Measurements from ENCODE around the gene CD33.
A peak's percentile ranks its signal among the peaks of the same experiment; 100 is the strongest.

CD33 gene

DNA sequence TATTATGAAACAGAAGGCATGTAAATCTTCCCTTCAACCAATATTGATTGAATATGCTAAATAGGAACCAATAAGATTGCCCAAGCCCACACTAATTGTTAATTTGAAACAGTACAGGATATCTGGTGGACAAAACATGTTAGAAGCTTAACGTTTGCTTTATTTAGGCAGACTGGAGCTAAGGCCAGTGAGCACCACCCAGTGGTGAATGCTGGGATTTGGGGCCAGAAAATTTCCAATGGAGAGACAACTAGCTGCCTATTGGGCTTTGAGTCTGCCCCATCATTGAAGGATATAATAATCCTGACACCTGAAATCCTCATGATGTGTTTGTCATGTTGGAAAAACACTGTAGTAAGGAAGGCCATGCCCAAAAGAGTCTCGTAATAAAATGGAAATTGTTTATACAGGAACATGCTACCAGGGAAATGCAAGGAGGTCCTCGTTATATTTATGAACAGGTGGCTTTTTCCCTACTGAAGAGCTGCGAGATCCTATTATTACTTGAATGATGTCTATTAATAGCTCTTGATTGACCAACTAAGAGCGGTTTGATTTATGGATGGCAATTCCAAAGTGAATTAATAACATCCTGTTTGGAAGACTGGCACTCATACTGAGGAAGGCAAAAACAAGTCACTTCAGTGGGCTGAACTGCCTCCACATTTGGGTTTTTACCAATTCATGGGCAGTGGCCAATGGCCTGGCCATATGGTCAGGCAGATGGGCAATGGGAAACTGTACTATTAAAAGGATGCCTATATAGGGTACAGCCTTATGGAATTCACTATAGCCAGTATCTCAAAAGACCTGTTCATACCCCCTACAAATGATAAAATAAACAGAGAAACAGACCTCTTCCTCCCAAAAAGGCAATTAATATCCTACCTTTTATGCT lies 34.7 kb downstream of the CD33 start:
- DNase-seq: peak; percentile 65

DNA sequence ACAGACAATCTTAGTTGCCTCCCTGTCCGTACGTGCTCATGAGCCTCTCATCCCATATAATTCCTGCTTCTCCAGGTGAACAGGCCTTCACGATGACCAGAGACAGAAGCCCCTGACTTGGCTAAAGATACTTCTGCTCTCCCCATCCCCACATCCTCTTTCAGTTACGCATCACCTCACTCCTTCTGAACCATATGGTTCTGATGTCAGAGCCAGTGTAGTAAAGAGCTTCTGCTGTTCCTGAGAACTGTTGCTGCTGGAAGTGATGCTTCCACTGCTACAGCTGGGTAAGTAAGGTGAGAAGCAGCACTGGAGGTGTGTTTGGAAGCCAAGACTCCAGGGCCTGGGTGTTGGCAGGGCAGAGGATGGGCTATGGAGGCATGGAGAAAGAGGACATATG lies 38.9 kb downstream of the CD33 start:
- no peak for DNase-seq

DNA sequence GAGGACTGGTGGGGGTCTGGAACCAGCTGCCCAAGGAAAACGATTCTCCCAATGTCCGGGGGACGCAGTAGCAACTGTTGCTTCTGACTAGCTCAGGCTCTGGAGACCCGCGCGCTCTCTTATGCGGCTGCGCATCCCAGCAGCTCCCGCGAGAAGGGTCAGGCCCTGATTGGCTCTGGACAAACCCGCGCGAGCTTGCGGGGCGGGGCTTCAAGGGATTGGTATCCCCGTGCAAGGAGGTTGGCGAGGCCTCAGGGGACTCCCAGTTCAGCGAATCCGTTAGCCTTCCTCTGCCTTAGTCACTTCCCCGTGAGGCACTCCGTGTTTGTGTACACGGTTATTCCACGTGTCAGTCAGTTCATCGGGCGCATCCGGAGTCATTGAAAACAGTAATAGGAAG lies 46.2 kb downstream of the CD33 start:
- no peak for DNase-seq

DNA sequence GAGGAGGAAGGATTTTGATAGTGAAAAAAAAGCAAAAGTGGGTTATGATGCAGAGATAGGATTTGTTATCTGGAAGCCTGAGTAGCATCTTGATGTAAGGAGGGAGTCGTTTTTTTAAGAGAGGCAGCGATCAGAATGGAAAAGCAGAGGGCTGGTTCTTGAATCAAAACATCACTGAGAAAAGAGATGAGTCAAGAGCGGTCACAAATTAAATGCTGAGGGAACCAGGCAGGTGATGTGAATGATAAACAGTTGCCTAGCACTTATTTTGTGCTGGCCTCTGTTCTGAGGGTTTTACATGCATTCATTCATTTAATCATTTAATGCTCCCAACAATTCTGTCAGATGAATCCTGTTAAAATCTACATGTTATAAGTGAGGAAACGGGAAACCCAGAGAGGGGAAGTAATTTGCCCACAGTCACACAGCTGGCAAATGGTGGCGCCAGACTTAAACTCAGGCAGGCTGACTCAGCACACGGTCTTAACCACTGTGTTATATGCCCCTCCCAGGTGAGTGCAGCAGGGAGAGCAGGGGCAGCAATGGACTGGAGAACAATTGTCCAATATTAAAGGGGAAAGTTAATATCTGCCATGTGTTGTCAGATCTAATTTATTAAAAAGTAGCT lies 47.4 kb downstream of the CD33 start:
- peak; percentile 13 for DNase-seq

DNA sequence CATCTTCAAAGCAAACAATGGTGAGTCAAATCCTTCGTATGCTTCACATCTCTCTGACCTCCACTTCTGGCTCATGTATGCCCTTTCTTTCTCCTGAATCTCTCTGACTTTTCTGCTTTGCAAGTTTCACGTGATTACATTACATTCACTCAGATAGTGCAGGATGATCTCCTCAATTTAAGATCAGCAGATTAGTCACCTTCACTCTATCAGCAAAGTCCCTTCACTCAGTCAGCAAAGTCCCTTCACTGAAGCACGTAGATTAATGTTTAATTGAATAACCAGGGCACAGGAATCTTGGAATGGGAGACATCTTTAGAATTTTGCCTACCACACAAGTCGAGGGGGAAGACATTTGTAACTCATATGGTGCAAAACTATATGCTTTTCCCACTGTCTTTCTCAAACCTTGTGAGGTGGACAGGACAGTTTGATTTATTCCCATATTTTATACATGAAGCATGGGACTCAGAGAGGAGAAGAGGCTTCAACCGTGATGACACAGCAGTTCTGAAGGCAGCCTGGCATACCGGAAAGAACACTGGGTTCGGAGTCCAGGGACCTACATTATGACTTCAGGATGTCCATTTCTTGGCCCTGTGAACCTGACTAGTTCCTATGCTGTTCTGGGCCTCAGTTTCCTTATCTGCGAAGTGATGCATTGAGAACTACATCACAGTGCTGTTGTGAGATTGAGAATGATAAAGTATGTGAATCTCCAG lies 49.3 kb downstream of the CD33 start:
- no peak for DNase-seq

DNA sequence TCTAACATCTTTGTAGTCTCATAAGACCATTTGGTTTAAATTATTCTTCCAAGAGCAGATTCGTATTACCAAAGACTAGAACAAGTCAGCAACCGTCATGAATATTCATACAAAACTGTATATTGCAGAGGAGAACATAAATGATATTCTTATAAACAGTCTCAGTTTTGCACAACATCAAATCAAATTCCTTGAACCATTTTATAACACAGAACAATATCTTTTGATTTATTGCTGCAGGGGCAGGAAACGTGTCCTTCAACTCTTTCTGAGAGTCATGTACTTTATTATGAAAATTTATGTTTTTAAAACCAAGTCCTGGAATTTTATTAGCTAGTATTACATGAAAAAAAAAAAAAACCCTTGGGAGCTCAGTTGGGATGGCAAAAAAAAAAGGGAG lies 52.2 kb downstream of the CD33 start:
- DNase-seq: no peak

DNA sequence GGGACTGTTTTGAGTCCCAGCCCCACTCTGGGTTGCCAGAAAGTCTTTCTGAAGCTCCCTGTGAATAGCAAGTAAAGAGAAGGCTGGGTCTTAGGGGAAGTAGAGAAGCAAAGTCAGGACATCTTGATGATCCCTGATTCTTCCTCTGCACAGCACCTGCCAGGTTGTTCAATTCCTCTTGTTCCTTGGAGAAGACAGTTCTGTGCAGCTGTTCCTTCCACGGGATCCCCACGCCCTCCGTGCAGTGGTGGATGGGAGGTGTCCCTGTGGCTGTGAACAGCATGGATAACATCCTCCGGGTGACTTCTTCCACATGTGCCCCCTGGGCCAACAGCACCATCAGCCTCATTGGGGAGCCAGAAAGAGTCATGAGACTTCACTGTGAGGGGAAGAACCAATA lies 57.5 kb downstream of the CD33 start:
- no peak for DNase-seq

DNA sequence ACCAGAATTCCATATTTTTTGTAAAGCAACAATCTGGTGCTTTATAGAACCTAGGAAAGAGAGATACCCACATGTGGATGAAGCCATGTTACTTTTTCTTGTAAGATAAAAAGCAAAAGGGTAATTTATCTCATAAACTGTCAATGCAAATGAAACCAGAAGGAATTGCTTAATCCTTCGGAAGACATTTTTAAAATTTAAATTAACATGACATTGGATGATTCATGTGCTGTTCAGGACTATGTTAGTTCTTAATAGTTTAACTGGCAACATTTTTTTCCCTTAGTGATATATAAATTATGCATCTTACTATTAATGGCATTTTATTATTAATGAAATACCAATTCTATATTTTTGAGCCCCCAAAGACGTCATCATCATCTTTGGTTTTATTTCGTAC lies 60.8 kb downstream of the CD33 start:
- no peak for DNase-seq

Data from stimulated activated CD4-positive, alpha-beta T cell treated with anti-CD3 and anti-CD28 coated beads, Interleukin-15, amount 100 ng/mL, for 24 hours (primary cell).